DMS114 treated with DMSO at 0.1 percent for 48 hours (cell line): Measurements from ENCODE around the gene GRK3.

Source experiments
- DNase-seq: peaks from one replicate; lab custom pipeline; 2025; ENCODE audit not compliant: unreplicated experiment; lab: John Stamatoyannopoulos, UW

Gene GRK3

DNA sequence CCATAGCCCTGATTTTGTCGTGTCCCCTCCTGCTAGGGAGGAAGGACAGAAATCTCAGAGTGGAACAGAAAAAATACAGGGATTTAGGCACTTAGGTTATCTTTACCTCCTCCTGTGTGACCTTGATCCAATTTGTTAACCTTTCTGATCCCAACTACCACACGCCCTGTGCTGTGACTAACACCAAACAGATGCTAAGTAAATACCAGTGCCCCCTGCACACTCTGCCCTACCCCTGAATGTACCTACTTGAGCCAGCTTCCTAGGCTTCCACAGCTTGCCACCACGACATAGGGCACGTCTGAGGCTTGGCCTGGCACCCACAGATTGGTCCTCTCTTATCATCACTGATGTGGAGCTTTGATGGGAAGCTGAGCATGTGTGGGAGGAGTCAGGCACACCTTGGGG lies 186.7 kb downstream of the GRK3 start:
- DNase-seq = no peak

DNA sequence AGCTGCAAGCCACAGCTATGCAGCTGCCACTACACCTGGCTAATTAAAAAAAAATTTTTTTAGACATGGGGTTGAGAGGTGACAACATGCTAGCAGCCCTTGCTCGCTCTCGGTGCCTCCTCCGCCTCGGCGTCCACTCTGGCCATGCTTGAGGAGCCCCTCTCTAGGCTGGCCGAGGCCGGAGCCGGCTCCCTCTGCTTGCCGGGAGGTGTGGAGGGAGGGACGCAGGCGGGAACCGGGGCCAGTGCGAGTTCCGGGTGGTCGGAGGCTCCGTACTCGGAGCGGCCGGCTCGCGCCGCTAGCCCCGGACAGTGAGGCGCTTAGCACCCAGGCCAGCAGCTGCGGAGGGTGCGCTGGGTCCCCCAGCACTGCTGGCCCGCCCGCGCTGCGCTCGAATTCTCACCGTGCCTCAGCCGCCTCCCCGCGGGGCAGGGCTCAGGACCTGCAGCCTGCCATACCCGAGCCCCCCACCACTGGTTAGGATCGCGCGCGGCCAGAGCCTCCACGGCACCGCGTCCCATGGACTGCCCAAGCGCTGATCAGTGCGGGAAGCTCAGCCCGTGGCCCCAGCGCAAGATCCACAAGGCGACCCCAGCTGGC lies 188.2 kb downstream of the GRK3 start:
- DNase-seq = no peak

DNA sequence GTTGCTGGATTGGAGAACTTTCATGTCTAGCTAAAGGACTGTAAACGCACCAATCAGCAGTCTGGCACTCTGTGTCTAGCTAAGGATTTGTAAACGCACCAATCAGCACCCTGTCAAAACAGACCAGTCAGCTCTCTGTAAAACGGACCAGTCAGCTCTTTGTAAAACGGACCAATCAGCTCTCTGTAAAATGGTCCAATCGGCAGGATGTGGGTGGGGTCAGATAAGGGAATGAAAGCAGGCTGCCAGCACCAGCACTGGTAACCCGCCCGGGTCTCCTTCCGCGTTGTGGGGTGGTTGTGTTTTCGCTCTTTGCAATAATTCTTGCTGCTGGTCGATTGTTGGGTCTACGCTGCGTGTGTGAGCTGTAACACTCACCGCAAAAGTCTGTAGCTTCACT lies 188.8 kb downstream of the GRK3 start:
- DNase-seq = no peak

DNA sequence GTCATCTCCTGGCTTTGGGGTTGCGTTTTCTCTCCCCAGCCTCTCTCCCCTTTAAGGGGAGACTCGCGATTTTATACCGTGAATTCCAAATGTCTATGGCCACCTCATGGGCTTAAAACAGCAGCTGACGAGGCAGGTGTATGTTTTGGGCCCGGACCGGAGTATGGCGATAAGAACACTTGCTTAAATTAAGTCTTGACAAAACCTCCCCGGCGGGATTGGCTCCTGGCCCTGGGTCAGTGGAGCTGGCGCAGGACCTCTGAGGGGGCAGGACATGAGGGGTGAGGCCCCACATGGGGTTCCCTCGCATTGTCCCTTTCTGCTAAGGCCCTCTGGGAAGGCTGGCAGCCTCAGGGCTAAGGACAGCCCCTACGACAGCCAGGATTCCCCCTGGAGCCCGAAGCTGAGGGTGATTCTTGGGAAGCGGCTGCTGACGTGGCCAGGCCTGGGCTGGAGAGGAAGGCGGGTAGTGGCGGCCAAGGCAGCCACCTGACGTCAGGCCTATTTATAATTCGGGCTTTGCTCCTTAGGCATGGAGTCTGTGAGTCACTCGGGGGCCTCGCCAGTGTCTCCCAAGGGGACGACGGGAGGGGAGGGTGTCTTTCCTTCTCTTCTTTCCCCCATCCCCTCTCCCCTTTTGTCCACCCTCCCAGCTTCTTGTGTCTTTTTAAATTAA lies 190.2 kb downstream of the GRK3 start:
- DNase-seq = no peak

DNA sequence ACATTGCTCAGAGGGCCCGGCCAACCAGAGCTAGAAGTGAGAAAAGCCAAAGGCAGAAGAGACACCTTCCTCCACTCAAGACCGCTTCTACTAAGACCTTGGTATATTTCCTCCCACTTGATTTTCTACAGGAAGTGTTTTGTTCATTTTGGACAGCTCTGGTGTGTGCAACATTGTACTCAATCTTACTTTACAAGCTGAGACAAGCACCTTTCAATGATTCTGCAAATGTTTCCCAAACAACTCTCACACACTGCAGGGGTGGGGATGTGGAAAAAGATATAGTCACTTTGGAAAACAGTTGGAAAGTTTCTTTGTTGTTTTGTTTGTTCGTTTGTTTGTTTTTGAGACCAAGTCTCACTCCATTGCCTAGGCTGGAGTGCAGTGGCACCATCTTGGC lies 193.2 kb downstream of the GRK3 start:
- DNase-seq = no peak

DNA sequence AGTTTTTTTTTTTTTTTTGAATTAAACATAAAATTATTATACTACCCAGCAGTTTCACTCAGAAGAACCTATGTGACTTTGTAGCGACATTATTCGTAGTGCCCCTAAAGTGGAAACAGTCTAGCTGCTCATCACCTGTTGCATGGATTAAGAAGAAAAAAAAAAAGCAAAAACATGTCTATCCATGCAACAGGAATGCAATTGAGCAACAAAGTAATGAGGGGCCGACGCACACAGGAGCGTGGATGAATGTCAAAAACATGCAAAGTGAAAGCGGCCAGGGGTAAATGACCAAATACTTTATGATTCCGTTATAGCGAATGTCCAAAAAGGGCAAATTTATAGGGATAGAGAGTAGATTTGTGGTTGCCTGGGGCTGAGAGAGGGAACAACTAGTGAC lies 193.8 kb downstream of the GRK3 start:
- DNase-seq = no peak

DNA sequence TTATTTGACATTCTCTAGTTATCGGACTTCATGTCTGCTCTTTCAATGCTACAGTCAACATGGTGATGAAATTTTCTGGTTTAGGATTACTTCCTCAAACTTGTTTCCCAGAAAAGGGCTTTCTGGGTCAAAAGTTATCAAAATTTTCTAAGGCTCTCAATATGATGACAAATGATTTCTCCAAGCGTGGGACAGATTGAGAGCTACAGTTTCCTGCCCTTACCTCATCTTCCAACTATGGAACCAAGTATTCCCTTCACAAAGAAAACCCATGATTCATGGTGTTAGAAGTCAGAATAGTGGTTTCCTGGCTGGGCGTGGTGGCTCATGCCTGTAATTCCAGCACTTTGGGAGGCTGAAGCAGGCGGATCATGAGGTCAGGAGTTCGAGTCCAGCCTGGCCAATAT lies 195.4 kb downstream of the GRK3 start:
- no peak for DNase-seq

DNA sequence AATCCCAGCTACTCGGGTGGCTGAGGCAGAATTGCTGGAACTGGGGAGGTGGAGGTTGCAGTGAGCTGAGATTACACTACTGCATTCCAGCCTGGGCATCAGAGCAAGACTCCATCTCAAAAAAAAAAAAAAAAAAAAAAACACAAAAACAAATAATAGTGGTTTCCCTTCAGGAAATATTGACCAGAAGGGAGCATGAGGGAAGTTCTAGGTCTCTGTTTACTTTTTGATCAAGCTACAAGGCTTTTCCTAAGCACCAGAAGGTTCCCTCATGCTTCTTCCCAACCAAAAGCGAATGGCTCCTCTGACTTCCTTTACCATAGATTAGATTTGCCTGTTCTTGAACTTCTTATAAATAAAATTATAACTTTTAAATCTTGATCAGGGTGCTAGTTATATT lies 195.8 kb downstream of the GRK3 start:
- no peak for DNase-seq

DNA sequence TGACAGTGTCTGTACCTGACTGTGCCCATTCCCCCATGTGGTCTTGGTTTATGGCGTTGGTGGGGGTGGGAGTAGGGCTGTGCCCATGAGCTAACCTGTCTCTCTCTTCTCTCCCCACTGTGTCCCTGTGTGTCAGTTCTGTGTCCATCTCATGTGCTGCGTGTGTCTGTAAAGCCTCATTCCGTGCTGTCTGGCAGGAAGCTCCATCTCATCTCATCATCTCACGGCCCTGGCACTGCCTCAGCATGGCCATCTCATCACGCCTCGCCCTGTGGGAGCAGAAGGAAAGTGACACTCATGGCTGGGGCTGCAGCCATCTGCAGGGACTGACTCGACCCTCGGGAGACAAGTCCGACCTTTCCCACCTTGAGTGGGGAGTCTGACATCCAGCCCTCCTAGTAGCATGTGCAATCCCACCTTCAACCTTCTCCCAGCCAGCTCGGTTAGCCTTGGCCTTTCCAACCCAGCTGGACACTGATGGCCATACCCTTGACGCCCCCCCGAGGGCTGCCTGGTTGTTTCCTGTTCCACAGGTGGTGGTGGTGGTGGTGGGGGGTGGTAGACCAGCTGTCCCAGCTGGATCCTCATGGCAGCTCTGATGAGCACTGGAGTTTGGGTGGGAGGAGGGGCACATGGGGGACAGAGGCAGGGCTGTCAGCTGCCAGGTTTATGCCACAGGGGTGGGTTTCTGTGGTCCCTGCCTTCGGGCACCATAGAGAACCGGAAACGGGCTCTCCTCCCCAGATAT lies 196.5 kb downstream of the GRK3 start:
- DNase-seq = no peak

DNA sequence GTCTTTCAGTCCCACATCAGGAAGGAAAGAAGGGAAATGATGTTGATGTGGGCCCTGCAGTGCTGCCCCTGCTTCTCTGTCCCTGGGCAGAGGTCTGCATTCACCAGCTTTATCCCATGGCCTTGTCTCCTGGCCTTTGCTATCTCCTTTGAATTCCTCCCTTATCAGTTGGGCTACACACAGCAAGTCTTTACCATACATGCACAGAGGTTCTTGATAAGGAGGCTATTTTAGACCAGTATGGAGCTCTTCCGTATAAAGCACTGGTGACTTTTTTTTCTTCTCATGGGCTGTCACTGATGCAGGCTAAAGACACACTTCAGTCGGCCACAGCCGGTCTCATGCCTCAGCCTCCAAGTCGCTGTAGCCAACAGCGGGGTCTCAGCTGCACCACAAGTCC lies 197.7 kb downstream of the GRK3 start:
- no peak for DNase-seq

DNA sequence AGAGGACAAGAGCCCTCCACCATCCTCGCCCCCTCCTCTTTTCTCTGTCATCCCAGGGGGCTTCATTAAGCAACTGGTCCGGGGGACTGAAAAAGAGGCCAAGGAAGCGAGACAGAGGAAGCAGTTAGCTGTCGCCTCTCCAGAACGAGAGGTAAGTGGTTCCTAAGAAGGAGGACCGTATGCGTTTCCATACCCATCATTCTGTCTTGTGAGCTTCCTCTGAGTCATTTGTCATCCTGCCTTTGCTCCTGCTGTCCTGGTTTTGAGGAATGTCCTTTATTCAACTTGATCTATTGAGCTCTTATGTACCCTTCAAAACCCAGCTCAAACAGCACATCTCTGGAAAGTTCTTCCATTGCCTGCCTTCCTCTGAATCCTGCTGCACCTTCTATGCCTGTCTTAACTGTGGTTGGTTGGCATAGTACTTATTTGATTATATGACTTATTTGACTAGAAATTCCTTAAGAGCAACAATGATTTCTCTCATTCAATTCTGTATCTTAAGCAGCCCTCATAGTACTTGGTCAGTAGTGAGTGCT lies 198.8 kb downstream of the GRK3 start:
- DNase-seq = no peak

DNA sequence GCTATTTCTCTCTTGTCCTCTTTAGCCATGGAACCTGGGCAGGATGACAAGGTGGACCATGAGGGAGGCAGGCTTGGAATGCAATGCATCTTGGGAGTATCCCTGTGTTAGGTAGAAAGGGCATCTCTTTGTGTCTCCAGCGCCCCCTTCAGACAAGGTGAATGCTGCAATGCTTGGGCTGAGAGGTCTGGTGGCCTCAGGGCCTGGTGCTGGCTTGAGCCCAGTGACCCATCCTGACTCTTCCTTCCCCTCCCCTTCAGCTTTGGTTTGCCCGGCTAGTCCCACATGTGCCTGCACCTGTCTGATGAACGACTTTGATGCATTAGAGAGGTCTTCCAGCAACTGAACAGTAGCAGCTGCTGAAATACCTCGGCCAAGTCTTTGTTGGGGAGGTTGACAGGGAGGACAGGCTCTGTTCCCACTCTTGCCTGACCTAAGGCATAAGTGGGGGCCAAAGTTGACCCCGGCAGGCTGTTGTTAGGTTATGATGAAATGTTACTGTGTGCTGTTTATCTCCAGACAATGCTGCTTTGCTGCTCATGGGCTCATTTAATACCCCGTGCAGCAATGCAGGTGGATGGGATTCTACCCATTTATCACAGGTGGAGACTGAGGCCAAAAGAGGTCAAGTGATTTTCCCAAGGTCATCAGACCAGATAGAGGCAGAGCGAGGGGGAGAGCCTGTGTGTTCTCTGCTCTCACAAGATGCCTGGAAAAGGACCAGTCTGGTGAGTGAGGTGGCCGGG lies 200.0 kb downstream of the GRK3 start:
- no peak for DNase-seq

DNA sequence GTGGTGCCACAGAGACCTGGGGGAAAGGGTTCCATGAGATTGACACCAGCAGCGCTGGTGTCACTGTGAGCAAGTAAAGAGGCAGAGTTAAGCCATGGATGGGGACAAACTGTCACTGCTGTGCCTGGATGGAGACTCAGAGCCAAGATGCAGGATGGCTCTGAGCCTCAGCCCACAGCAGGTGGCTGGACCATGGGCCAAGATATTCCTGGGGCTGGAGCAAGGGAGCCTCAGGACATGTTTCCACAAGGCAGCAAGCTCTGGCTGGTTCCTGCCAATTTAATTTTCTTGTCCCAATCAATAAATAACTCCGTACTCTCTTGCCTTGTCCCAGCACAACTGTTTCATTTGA lies 200.5 kb downstream of the GRK3 start:
- DNase-seq = no peak

DNA sequence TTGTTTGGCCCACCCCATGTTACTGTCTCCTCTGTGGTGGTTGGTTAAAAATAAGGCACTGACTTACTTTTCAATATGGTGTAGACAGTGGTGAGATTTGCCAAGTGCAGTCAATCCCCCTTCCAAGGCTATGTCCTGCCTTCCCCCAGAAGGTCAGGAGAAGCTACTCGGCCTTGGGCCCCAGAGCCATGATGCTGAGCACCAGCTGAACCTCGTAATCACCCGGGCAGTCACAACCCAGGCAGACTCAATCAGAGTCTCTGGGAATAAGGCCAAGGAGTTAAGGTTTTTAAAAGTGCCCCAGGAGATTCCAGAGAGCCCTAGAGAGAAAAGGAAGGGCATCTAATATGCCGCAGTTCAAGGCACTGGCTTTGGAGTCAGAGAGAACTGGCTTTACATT lies 201.3 kb downstream of the GRK3 start:
- DNase-seq = no peak

DNA sequence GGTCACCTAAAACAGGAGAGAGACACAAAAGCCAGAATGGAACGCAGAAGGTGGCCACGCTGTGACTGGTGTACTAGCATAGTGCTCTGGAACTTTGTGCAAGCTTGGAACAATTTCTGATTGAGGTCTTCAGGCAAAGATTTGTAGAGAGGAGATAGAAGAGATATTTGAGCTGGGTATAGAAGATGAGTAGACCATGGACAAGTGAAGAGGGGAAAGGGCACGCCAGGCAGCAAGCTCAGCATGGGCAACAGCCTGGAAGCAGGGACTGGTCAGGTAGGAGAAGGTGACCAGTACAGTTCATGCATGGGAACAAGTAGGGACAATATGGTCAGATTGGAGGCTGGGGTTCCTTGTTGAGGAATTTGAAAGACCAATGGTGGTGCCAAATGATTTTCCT lies 201.9 kb downstream of the GRK3 start:
- no peak for DNase-seq

DNA sequence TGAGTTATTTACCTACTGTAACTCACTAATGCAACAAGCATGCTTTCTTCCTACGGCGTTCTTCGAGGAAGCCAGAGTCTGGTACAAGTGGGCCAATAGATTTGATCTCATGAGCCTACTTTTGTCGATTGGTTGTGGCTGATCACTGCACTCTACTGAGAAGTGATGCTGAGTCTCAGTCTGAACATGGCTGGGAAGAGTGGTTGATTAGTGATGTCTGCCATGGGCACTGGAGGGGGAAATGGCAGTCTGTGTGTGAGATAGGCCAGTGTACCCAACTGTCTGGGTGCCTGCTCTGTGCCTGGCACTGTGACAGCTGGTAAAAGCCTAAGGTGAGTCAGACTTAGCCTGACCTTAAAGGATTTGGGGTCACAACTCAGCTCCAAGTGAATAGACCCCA lies 205.9 kb downstream of the GRK3 start:
- no peak for DNase-seq

DNA sequence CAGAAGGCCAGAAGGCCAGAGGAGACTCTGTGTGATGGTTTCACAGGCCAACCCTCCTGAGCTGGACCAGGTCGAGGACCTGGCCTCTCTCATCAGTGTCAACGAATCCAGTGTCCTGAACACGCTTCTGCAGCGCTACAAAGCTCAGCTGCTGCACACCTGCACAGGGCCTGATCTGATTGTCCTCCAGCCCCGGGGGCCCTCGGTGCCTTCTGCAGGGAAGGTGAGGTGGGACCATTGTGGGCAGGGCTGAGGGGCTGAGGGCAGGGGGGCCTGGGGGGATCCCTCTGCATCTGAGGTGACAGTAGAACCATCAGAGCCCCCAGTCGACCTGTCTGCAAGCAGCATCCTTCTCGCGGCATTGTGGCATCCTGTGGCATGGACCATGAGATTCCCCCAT lies 207.8 kb downstream of the GRK3 start:
- DNase-seq = no peak

DNA sequence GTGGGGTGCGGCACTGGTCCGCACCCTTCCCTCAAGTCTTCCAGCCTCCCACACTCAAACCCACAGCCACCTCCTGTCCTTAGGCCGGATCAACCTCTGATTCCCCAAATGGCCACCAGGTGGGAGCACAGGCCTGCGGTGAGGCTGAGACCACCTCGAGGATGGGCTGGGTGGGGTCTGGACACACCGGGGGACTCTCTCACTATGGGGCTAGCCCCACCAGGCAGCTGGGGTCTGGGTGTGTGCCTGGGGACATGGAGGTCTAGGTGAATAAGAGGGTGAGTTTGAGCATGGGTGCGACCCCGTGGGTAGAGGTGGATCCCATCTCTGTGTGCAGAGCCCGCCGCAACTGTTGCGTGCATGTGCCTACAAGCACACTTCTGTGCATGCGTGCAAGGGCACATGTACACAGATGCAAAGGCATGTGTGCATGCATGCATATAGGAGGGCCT lies 210.1 kb downstream of the GRK3 start:
- DNase-seq = peak; percentile 3

DNA sequence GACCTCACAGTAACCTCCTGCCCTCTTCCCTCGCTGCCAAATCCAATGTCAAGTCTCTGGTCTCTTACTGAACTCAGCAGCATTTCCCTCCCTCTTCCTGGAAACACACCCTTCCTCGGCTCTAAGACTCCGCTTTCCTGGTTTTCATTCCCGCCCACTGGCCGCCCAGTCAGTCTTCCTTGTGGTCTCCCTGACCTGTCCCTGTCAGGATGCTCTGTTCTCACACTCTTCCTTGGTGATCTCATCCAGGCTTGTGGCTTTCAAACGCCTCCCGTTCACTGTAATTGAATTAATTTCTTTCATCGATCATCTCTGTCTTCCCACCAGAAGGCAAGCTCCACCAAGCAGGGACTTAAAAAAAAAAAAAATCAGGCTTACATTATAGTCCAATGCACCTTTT lies 211.1 kb downstream of the GRK3 start:
- peak; percentile 2 for DNase-seq

DNA sequence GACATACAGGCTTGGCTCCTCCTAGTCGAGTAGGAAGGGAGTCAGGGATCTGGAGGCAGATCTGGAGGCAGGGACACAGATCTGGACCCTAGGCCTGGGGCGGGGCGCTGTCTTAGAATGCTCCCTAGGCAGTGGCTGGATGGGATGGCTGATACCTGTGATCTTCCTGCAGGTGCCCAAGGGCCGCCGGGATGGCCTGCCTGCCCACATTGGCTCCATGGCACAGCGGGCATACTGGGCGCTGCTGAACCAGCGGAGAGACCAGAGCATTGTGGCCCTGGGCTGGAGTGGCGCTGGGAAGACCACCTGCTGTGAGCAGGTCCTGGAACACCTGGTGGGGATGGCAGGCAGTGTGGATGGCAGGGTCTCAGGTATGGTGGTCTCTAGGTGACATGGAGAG lies 212.9 kb downstream of the GRK3 start:
- no peak for DNase-seq

DNA sequence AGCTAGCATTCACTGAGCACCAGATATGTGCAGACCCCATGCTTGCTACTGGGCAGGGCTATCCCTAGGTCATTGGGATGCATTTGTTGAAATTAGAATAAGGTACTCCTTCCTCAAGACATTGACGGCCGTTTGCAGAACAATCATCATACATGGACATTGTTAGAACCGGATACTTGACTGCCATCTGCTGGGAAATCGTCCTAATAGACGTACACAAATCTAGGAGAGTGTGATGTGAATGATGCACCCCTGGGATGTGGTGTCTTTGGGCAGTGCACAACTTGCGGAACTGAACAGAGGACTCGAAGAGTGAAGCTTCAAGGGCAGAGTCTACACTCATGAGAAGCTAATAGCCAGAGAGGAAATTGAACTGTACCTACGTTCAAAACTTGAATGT lies 213.4 kb downstream of the GRK3 start:
- peak; percentile 29 for DNase-seq
